H9 (cell line): ENCODE data around the gene PKNOX2. TPM values are rescaled to one million over a fixed set of nuclear protein-coding genes. Genes with fewer than 3 reads are reported as not detected.

Source experiments
- DNase-seq: peaks from one replicate; pipeline ENCODE4 v3.0.0-alpha.2; 2017
- H2AFZ ChIP-seq: one replicate; pipeline ENCODE4 v1.6.1; 2013; ENCODE audit warnings: mild to moderate bottlenecking, low read length, control low read depth, moderate library complexity
- H2AK5ac ChIP-seq: 2 replicates; pipeline ENCODE4 v1.6.1; 2013; ENCODE audit warnings: low read length, control low read depth, mixed read lengths; ENCODE audit not compliant: insufficient read length
- H2BK120ac ChIP-seq: one replicate; pipeline ENCODE4 v1.6.1; 2013; ENCODE audit warnings: low read depth, mild to moderate bottlenecking, low read length, control low read depth, inconsistent platforms; ENCODE audit not compliant: poor library complexity, severe bottlenecking
- H2BK12ac ChIP-seq: 2 replicates; pipeline ENCODE4 v1.6.1; 2013; ENCODE audit warnings: low read length, control low read depth, mixed read lengths, low read depth; ENCODE audit not compliant: insufficient read length
- H2BK15ac ChIP-seq: 2 replicates; pipeline ENCODE4 v1.6.1; 2013; ENCODE audit warnings: low read depth, low read length, control low read depth
- H2BK20ac ChIP-seq: one replicate; pipeline ENCODE4 v1.6.1; 2013; ENCODE audit warnings: low read depth, mild to moderate bottlenecking, low read length, control low read depth, inconsistent platforms; ENCODE audit not compliant: poor library complexity, severe bottlenecking
- H2BK5ac ChIP-seq: 2 replicates; pipeline ENCODE4 v1.6.1; 2013; ENCODE audit warnings: low read length, control low read depth, mixed read lengths; ENCODE audit not compliant: insufficient read length
- H3K14ac ChIP-seq: 2 replicates; pipeline ENCODE4 v1.6.1; 2013; ENCODE audit warnings: low read length, control low read depth; ENCODE audit not compliant: insufficient read depth
- H3K18ac ChIP-seq: 2 replicates; pipeline ENCODE4 v1.6.1; 2013; ENCODE audit warnings: low read depth, mild to moderate bottlenecking, mixed read lengths, low read length, control low read depth; ENCODE audit not compliant: insufficient read length
- H3K23ac ChIP-seq: 2 replicates; pipeline ENCODE4 v1.6.1; 2013; ENCODE audit warnings: low read length, control low read depth, mixed read lengths, low read depth; ENCODE audit not compliant: insufficient read length
- H3K23me2 ChIP-seq: 2 replicates; pipeline ENCODE4 v1.6.1; 2013; ENCODE audit warnings: low read depth, mild to moderate bottlenecking, mixed read lengths, low read length, control low read depth; ENCODE audit not compliant: insufficient read length, poor library complexity, severe bottlenecking
- H3K27ac ChIP-seq: 2 replicates; pipeline ENCODE4 v1.5.1; 2013; ENCODE audit warnings: low read length, control low read depth, mixed read lengths, low read depth; ENCODE audit not compliant: insufficient read length
- H3K27me3 ChIP-seq: 2 replicates; pipeline ENCODE4 v1.6.1; 2013; ENCODE audit warnings: low read length, control low read depth, inconsistent platforms; ENCODE audit not compliant: insufficient read depth
- H3K4ac ChIP-seq: 2 replicates; pipeline ENCODE4 v1.6.1; 2013; ENCODE audit warnings: low read depth, mild to moderate bottlenecking, control low read depth, inconsistent platforms, low read length, moderate library complexity
- H3K4me1 ChIP-seq: 2 replicates; pipeline ENCODE4 v1.6.1; 2013; ENCODE audit warnings: low read length, control low read depth, inconsistent platforms; ENCODE audit not compliant: insufficient read depth
- H3K4me2 ChIP-seq: 2 replicates; pipeline ENCODE4 v1.6.1; 2013; ENCODE audit warnings: low read length, control low read depth, mixed read lengths; ENCODE audit not compliant: insufficient read length, insufficient read depth
- H3K56ac ChIP-seq: 2 replicates; pipeline ENCODE4 v1.6.1; 2013; ENCODE audit warnings: low read depth, mild to moderate bottlenecking, mixed read lengths, low read length, control low read depth; ENCODE audit not compliant: insufficient read length
- H3K79me1 ChIP-seq: 2 replicates; pipeline ENCODE4 v1.6.1; 2013; ENCODE audit warnings: low read depth, mild to moderate bottlenecking, moderate library complexity, low read length, control low read depth, inconsistent platforms; ENCODE audit not compliant: insufficient read depth, poor library complexity, severe bottlenecking
- H3K79me2 ChIP-seq: 2 replicates; pipeline ENCODE4 v1.6.1; 2013; ENCODE audit warnings: low read length, control low read depth, inconsistent platforms; ENCODE audit not compliant: insufficient read depth
- H3K9ac ChIP-seq: 2 replicates; pipeline ENCODE4 v1.6.1; 2013; ENCODE audit warnings: low read length, control low read depth, mixed read lengths; ENCODE audit not compliant: insufficient read length; ENCODE audit errors: extremely low read depth
- H3K9me3 ChIP-seq: one replicate; pipeline ENCODE4 v1.6.1; 2013; ENCODE audit warnings: low read depth, low read length, inconsistent platforms; ENCODE audit not compliant: control insufficient read depth
- H3T11ph ChIP-seq: one replicate; pipeline ENCODE4 v1.6.1; 2013; ENCODE audit warnings: mild to moderate bottlenecking, low read length, control low read depth, inconsistent platforms
- H4K20me1 ChIP-seq: one replicate; pipeline ENCODE4 v1.6.1; 2013; ENCODE audit not compliant: control insufficient read depth, insufficient read length, insufficient read depth
- H4K5ac ChIP-seq: 2 replicates; pipeline ENCODE4 v1.6.1; 2013; ENCODE audit warnings: low read depth, mild to moderate bottlenecking, mixed read lengths, low read length, control low read depth; ENCODE audit not compliant: insufficient read length
- H4K8ac ChIP-seq: replicated peaks from 2 replicates; pipeline ENCODE4 v1.6.1; 2013; ENCODE audit warnings: low read length, control low read depth, mixed read lengths, low read depth; ENCODE audit not compliant: insufficient read length
- H4K91ac ChIP-seq: 2 replicates; pipeline ENCODE4 v1.6.1; 2013; ENCODE audit warnings: low read depth, mild to moderate bottlenecking, moderate library complexity, mixed read lengths, low read length, control low read depth; ENCODE audit not compliant: insufficient read length
- H3K27ac Mint-ChIP-seq, 3 experiments: 2 replicates in 2 of 3; 3 replicates in 1 of 3; pipeline ENCODE4 v1.8.0; 2020 to 2021; ENCODE audit warnings: mixed read lengths in 3 of 3, mild to moderate bottlenecking in 1 of 3, moderate library complexity in 1 of 3
- H3K27me3 Mint-ChIP-seq: 2 replicates; pipeline ENCODE4 v1.8.0; 2021; ENCODE audit warnings: low read depth, mild to moderate bottlenecking, moderate library complexity, mixed read lengths
- H3K36me3 Mint-ChIP-seq, 3 experiments: 2 replicates in 2 of 3; 3 replicates in 1 of 3; pipeline ENCODE4 v1.8.0; 2020 to 2021; ENCODE audit warnings: low read depth in 3 of 3, mixed read lengths in 3 of 3; ENCODE audit not compliant: insufficient read depth in 1 of 3
- H3K4me1 Mint-ChIP-seq, 2 experiments: 2 replicates each; pipeline ENCODE4 v1.8.0; 2020; ENCODE audit warnings: mixed read lengths in 2 of 2
- H3K4me3 Mint-ChIP-seq, 2 experiments: 2 replicates in 1 of 2; 3 replicates in 1 of 2; pipeline ENCODE4 v1.8.0; 2020 to 2021; ENCODE audit warnings: mild to moderate bottlenecking in 2 of 2, mixed read lengths in 2 of 2, moderate library complexity in 1 of 2
- H3K9me3 Mint-ChIP-seq, 2 experiments: 2 replicates in 1 of 2; 3 replicates in 1 of 2; pipeline ENCODE4 v1.8.0; 2020; ENCODE audit warnings: mild to moderate bottlenecking in 2 of 2, mixed read lengths in 2 of 2, moderate library complexity in 1 of 2
- WGBS: extraction: QIAGEN DNeasy Blood & Tissue Kit; methylation state at CpG from one replicate; pipeline ENCODE4 v1.1.7; 2013; ENCODE audit warnings: missing lambda C conversion rate, low lambda C conversion rate, mixed read lengths; ENCODE audit not compliant: insufficient read length; ENCODE audit errors: extremely low coverage; 5-methylcytosine and 5-hydroxymethylcytosine counted together
- total RNA-seq: library from RNA; stranded (reverse); gene quantifications from 2 replicates; pipeline ENCODE4 v1.2.1, GENCODE V29; 2021
- TF ChIP-seq, protein P1 (sequence below): fragments of 200-600 bp; sonication (generic); conservative IDR thresholded peaks from 3 replicates; pipeline ENCODE4 v1.8.0; 2021; ENCODE audit warnings: antibody characterized with exemption, mild to moderate bottlenecking

Gene PKNOX2
- total RNA-seq, 1 experiment from 2014 or later: 1.3 TPM

DNA sequence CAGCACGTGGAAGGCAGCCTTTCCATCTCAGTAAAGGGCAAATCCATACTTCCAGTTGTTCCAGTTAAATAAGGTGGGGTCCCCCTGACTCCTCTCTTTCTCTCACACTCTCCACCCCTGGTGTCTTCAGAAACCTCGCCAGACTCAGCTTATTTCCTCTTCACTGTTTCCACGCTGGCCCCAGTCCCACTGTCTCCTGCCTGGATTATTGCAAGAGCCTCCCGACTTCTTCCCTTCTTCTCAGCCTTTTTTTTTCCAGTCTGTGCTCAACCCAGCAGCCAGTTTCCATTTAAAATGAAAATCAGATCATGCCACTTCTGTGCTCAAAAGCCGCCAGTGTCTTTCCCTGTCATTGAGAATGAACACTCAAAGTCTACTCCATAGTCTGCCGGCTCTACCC is 131.4 kb downstream of the PKNOX2 start:
- Histone ChIP-seq H3T11ph (no peak overlapping the region), H3K23me2 (no peaks in the 10 kb centered on the region), H3K23ac (no peak overlapping the region), H2BK5ac (no peak overlapping the region), H2BK12ac (no peak overlapping the region), H3K4me2 (no peak overlapping the region), H3K79me2 (no peaks in the 10 kb centered on the region), H3K56ac (no peak overlapping the region), H3K79me1 (no peaks in the 10 kb centered on the region), H3K4me1 (no peaks in the 10 kb centered on the region), H4K91ac (no peak overlapping the region), H2AFZ (no peak overlapping the region), H2AK5ac (no peak overlapping the region), H3K9ac (no peak overlapping the region), H4K5ac (no peak overlapping the region), H3K4ac (no peak overlapping the region), H3K14ac (no peak overlapping the region), H2BK15ac (no peak overlapping the region), H3K9me3 (no peaks in the 10 kb centered on the region), H2BK20ac (no peak overlapping the region), H4K8ac (no peak overlapping the region), H3K27ac (no peak overlapping the region), H3K18ac (no peak overlapping the region), H3K27me3 (no peaks in the 10 kb centered on the region), H2BK120ac (no peak overlapping the region), H4K20me1 (peaks cover 2% of the 10 kb centered on the region)
- Mint-ChIP-seq H3K27ac (no peak overlapping the region; a peak in 1 of 7 replicates), H3K4me3 (no peak overlapping the region), H3K27me3 (peaks cover 7% of the 10 kb centered on the region), H3K36me3 (no peaks in the 10 kb centered on the region), H3K9me3 (no peaks in the 10 kb centered on the region), H3K4me1 (peaks cover 2 to 3% of the 10 kb centered on the region in 2 experiments; a peak in 1 of 4 replicates)
- TF ChIP-seq, protein P1, sequence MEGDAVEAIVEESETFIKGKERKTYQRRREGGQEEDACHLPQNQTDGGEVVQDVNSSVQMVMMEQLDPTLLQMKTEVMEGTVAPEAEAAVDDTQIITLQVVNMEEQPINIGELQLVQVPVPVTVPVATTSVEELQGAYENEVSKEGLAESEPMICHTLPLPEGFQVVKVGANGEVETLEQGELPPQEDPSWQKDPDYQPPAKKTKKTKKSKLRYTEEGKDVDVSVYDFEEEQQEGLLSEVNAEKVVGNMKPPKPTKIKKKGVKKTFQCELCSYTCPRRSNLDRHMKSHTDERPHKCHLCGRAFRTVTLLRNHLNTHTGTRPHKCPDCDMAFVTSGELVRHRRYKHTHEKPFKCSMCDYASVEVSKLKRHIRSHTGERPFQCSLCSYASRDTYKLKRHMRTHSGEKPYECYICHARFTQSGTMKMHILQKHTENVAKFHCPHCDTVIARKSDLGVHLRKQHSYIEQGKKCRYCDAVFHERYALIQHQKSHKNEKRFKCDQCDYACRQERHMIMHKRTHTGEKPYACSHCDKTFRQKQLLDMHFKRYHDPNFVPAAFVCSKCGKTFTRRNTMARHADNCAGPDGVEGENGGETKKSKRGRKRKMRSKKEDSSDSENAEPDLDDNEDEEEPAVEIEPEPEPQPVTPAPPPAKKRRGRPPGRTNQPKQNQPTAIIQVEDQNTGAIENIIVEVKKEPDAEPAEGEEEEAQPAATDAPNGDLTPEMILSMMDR: no peak
- no CpG with 5 or more reads among the region's 6 CpGs for WGBS
- DNase-seq: no peak
